ENCODE results near the gene BZW1. TPM values are rescaled to one million over a fixed set of nuclear protein-coding genes. Genes with fewer than 3 reads are reported as not detected.

Gene BZW1
- polyA plus RNA-seq, 1 donor (not counting 4 experiments of a cell fraction or from before 2014, with no cell fraction given) = 402 TPM

GRCh38 chr2:200843993-200844948 is 32.6 kb downstream of the BZW1 start:
- Histone ChIP-seq H3K4me3 (ENCODE audit: control insufficient read depth in 2 of 3, extremely low read depth in 1 of 3, insufficient read depth in 2 of 3, low read depth in 1 of 3, low read length in 3 of 3) (no peak overlapping the region), H3K4me2 (ENCODE audit: control insufficient read depth, extremely low read depth, insufficient read depth, low read depth, low read length) (no peak overlapping the region), H4K20me1 (ENCODE audit: control insufficient read depth, extremely low read depth, insufficient read depth, low read length) (no peaks in the 10 kb centered on the region), H3K27ac (ENCODE audit: control insufficient read depth, insufficient read depth, low read length) (no peak overlapping the region), H3K79me2 (ENCODE audit: control insufficient read depth, insufficient read depth, low read length) (no peaks in the 10 kb centered on the region), H3K27me3 (ENCODE audit: control insufficient read depth, extremely low read depth, insufficient read depth, low read length) (no peaks in the 10 kb centered on the region), H2AFZ (ENCODE audit: control insufficient read depth, low read length) (no peak overlapping the region), H3K9me3 (ENCODE audit: control insufficient read depth, low read depth, low read length) (no peaks in the 10 kb centered on the region), H3K36me3 (ENCODE audit: control insufficient read depth in 2 of 2, extremely low read depth in 1 of 2, insufficient read depth in 2 of 2, low read length in 2 of 2) (no peaks in the 10 kb centered on the region), H3K9ac (ENCODE audit: control insufficient read depth, extremely low read depth, insufficient read depth, low read length) (no peak overlapping the region), H3K9me1 (ENCODE audit: control insufficient read depth, extremely low read depth, insufficient read depth, low read length) (no peaks in the 10 kb centered on the region), H3K4me1 (ENCODE audit: control insufficient read depth, extremely low read depth, insufficient read depth, low read length) (peaks cover 10% of the 10 kb centered on the region)
- DNase-seq (ENCODE audit: low read depth, low spot score) (no peak), FAIRE-seq (no peak)
- dilution Hi-C loops (cut with MboI; ENCODE audit: extremely low pct_ligation_motif_present, low sequenced_read_pairs) = no loop called here
- no peak for TF ChIP-seq EZH2 (IDR thresholded peaks at IDR 0.05; ENCODE audit: low read length)
- TF ChIP-seq CTCF (optimal IDR thresholded peaks at IDR 0.05 in 1 of 3, IDR thresholded peaks at IDR 0.05 in 1 of 3, conservative IDR thresholded peaks at IDR 0.05 in 1 of 3; ENCODE audit: extremely low read depth in 1 of 3, insufficient read depth in 2 of 3, low read length in 3 of 3) = no peak

- TF ChIP-seq EZH2 (IDR thresholded peaks at IDR 0.05; ENCODE audit: low read length) (no peak), CTCF (optimal IDR thresholded peaks at IDR 0.05 in 1 of 3, IDR thresholded peaks at IDR 0.05 in 1 of 3, conservative IDR thresholded peaks at IDR 0.05 in 1 of 3; ENCODE audit: extremely low read depth in 1 of 3, insufficient read depth in 2 of 3, low read length in 3 of 3) (no peak)
Measured at GRCh38 chr2:200845194-200845593, 33.5 kb downstream of the BZW1 start.

More at GRCh38 chr2:200845194-200845593, 33.5 kb downstream of the BZW1 start:
- H3K36me3 ChIP-seq (ENCODE audit: control insufficient read depth in 2 of 2, extremely low read depth in 1 of 2, insufficient read depth in 2 of 2, low read length in 2 of 2) = no peaks in the 10 kb centered on the region
- no peak overlapping the region for H3K4me2 ChIP-seq (ENCODE audit: control insufficient read depth, extremely low read depth, insufficient read depth, low read depth, low read length)
- DNase-seq (ENCODE audit: low read depth, low spot score) (no peak), FAIRE-seq (no peak)
- no peak overlapping the region for H3K4me3 ChIP-seq (ENCODE audit: control insufficient read depth in 2 of 3, extremely low read depth in 1 of 3, insufficient read depth in 2 of 3, low read depth in 1 of 3, low read length in 3 of 3)
- dilution Hi-C loops (cut with MboI; ENCODE audit: extremely low pct_ligation_motif_present, low sequenced_read_pairs) = no loop called here
- H3K9me1 ChIP-seq (ENCODE audit: control insufficient read depth, extremely low read depth, insufficient read depth, low read length) = no peaks in the 10 kb centered on the region
- H3K4me1 ChIP-seq (ENCODE audit: control insufficient read depth, extremely low read depth, insufficient read depth, low read length) = peaks cover 4% of the 10 kb centered on the region
- no peak overlapping the region for H2AFZ ChIP-seq (ENCODE audit: control insufficient read depth, low read length)
- H3K9ac ChIP-seq (ENCODE audit: control insufficient read depth, extremely low read depth, insufficient read depth, low read length) = no peak overlapping the region
- no peaks in the 10 kb centered on the region for H3K9me3 ChIP-seq (ENCODE audit: control insufficient read depth, low read depth, low read length)
- no peak overlapping the region for H3K27ac ChIP-seq (ENCODE audit: control insufficient read depth, insufficient read depth, low read length)
- no peaks in the 10 kb centered on the region for H4K20me1 ChIP-seq (ENCODE audit: control insufficient read depth, extremely low read depth, insufficient read depth, low read length)
- no peaks in the 10 kb centered on the region for H3K79me2 ChIP-seq (ENCODE audit: control insufficient read depth, insufficient read depth, low read length)
- H3K27me3 ChIP-seq (ENCODE audit: control insufficient read depth, extremely low read depth, insufficient read depth, low read length) = no peaks in the 10 kb centered on the region
